Neural cell (in vitro differentiated cells): ENCODE data around the gene SLC1A2. TPM values are rescaled to one million over a fixed set of nuclear protein-coding genes. Genes with fewer than 3 reads are reported as not detected.

Experiments
- H2AFZ ChIP-seq: fragments of 200-600, 300-800 bp; sonication (generic), shearing (Covaris generic); 2 replicates; pipeline ENCODE4 v1.6.0; 2014; ENCODE audit warnings: low read depth, mild to moderate bottlenecking, antibody characterized with exemption, low read length, moderate library complexity
- H3F3A ChIP-seq: fragments of 200-600 bp; shearing (Covaris generic); 2 replicates; pipeline ENCODE4 v1.6.1; 2016; ENCODE audit warnings: mild to moderate bottlenecking, moderate library complexity, mixed read lengths, antibody characterized with exemption, low read length; ENCODE audit not compliant: insufficient read depth, poor library complexity, severe bottlenecking
- H3K27ac ChIP-seq: fragments of 200-600, 300-800 bp; sonication (generic), shearing (Covaris generic); 2 replicates; pipeline ENCODE4 v1.5.1; 2014; ENCODE audit warnings: mild to moderate bottlenecking, low read length, moderate library complexity
- H3K27me3 ChIP-seq: fragments of 300-800, 200-600 bp; sonication (generic), shearing (Covaris generic); 2 replicates; pipeline ENCODE4 v1.6.0; 2014; ENCODE audit warnings: mild to moderate bottlenecking, low read depth, low read length, moderate library complexity; ENCODE audit not compliant: insufficient read depth
- H3K36me3 ChIP-seq: fragments of 300-800, 200-600 bp; sonication (generic), shearing (Covaris generic); 2 replicates; pipeline ENCODE4 v1.5.1; 2014; ENCODE audit warnings: mild to moderate bottlenecking, antibody characterized with exemption, low read length, moderate library complexity; ENCODE audit not compliant: insufficient read depth
- H3K4me2 ChIP-seq: fragments of 300-800, 200-600 bp; sonication (generic), shearing (Covaris generic); 2 replicates; pipeline ENCODE4 v1.6.0; 2014; ENCODE audit warnings: mild to moderate bottlenecking, low read length
- H3K4me3 ChIP-seq: fragments of 300-800, 200-600 bp; sonication (generic), shearing (Covaris generic); 2 replicates; pipeline ENCODE4 v1.5.1; 2014; ENCODE audit warnings: mild to moderate bottlenecking, low read length, moderate library complexity
- H3K79me2 ChIP-seq: fragments of 200-600 bp; shearing (Covaris generic); replicated peaks from 2 replicates; pipeline ENCODE4 v1.6.0; 2014; ENCODE audit warnings: mild to moderate bottlenecking, low read length, moderate library complexity; ENCODE audit not compliant: insufficient read depth
- H3K9ac ChIP-seq: fragments of 300-800, 200-600 bp; sonication (generic), shearing (Covaris generic); 2 replicates; pipeline ENCODE4 v1.6.1; 2016; ENCODE audit warnings: mild to moderate bottlenecking, low read length, mixed read lengths
- H3K9me2 ChIP-seq: fragments of 200-600 bp; shearing (Covaris generic); 2 replicates; pipeline ENCODE4 v1.6.1; 2016; ENCODE audit warnings: mild to moderate bottlenecking, low read length, mixed read lengths; ENCODE audit not compliant: insufficient read depth
- H3K9me3 ChIP-seq: fragments of 200-600, 300-800 bp; sonication (generic), shearing (Covaris generic); 2 replicates; pipeline ENCODE4 v1.6.1; 2016; ENCODE audit warnings: mild to moderate bottlenecking, mixed run types, low read length, moderate library complexity, mixed read lengths
- H4K20me1 ChIP-seq: fragments of 200-600 bp; shearing (Covaris generic); 2 replicates; pipeline ENCODE4 v1.6.1; 2016; ENCODE audit warnings: mild to moderate bottlenecking, mixed run types; ENCODE audit not compliant: insufficient read depth
- CTCF ChIP-seq: fragments of 450-650 bp; IDR thresholded peaks from 2 replicates; pipeline ENCODE4 v1.5.1; 2014; ENCODE audit warnings: antibody characterized with exemption, mild to moderate bottlenecking, moderate library complexity; ENCODE audit not compliant: poor library complexity, severe bottlenecking
- EP300 ChIP-seq: fragments of 450-650 bp; conservative IDR thresholded peaks from 2 replicates; pipeline ENCODE4 v1.6.1; 2014; ENCODE audit warnings: antibody characterized with exemption, mild to moderate bottlenecking, moderate library complexity; ENCODE audit not compliant: poor library complexity, severe bottlenecking
- EZH2 ChIP-seq: fragments of 200-600, 300-800 bp; shearing (Covaris generic), sonication (generic); IDR thresholded peaks from 2 replicates; pipeline ENCODE4 v1.6.1; 2014; ENCODE audit warnings: antibody characterized with exemption, low read length, borderline replicate concordance, mild to moderate bottlenecking; ENCODE audit not compliant: insufficient read depth, poor library complexity, severe bottlenecking
- MXI1 ChIP-seq: fragments of 450-650 bp; conservative IDR thresholded peaks from 2 replicates; pipeline ENCODE4 v1.6.1; 2014; ENCODE audit warnings: antibody characterized with exemption, mild to moderate bottlenecking; ENCODE audit not compliant: poor library complexity, severe bottlenecking
- POLR2AphosphoS5 ChIP-seq: IDR thresholded peaks from 2 replicates; pipeline ENCODE4 v1.6.1; 2012
- RAD21 ChIP-seq: fragments of 450-650 bp; conservative IDR thresholded peaks from 2 replicates; pipeline ENCODE4 v1.6.1; 2014; ENCODE audit warnings: antibody characterized with exemption, mild to moderate bottlenecking, moderate library complexity
- REST ChIP-seq: IDR thresholded peaks from 2 replicates; pipeline ENCODE4 v1.6.1; 2012; ENCODE audit warnings: borderline replicate concordance
- SMC3 ChIP-seq: fragments of 450-650 bp; conservative IDR thresholded peaks from 2 replicates; pipeline ENCODE4 v1.6.1; 2014; ENCODE audit warnings: antibody characterized with exemption, mild to moderate bottlenecking, moderate library complexity; ENCODE audit not compliant: poor library complexity
- TAF1 ChIP-seq: IDR thresholded peaks from 2 replicates; pipeline ENCODE4 v1.6.1; 2012; ENCODE audit warnings: low read depth
- polyA plus RNA-seq: library from polyadenylated mRNA; depleted of rRNA; stranded (reverse); fragments of >200 nt; gene quantifications from 2 replicates; pipeline ENCODE4 v1.2.3, GENCODE V29; 2014

Gene SLC1A2
- polyA plus RNA-seq, 1 donor from 2014 or later: 134 TPM

- TF ChIP-seq EZH2 (no peak), SMC3 (no peak), POLR2AphosphoS5 (no peak), MXI1 (no peak), TAF1 (no peak), REST (no peak), CTCF (no peak), RAD21 (no peak), EP300 (no peak)
- no peaks in the 10 kb centered on the region for H4K20me1 ChIP-seq
- no peaks in the 10 kb centered on the region for H3K9me2 ChIP-seq
- no peaks in the 10 kb centered on the region for H3K27me3 ChIP-seq
- H3K27ac ChIP-seq: no peak overlapping the region
- no peaks in the 10 kb centered on the region for H3K79me2 ChIP-seq
- no peaks in the 10 kb centered on the region for H3F3A ChIP-seq
- H3K4me3 ChIP-seq: no peak overlapping the region
- H3K36me3 ChIP-seq: no peaks in the 10 kb centered on the region
- H3K4me2 ChIP-seq: no peak overlapping the region
- H3K9ac ChIP-seq: no peak overlapping the region
- H3K9me3 ChIP-seq: no peaks in the 10 kb centered on the region
- no peak overlapping the region for H2AFZ ChIP-seq
Measured at GRCh38 chr11:35311331-35311730, 108.0 kb downstream of the SLC1A2 start.

GRCh38 chr11:35308157-35308556 is 111.2 kb downstream of the SLC1A2 start:
- no peak for TF ChIP-seq SMC3
- no peak for TF ChIP-seq CTCF
- no peak for TF ChIP-seq TAF1
- no peak for TF ChIP-seq REST
- TF ChIP-seq EP300: no peak
- TF ChIP-seq MXI1: no peak
- no peaks in the 10 kb centered on the region for H3K27me3 ChIP-seq
- H4K20me1 ChIP-seq: no peaks in the 10 kb centered on the region
- H3K4me3 ChIP-seq: no peak overlapping the region
- H3K79me2 ChIP-seq: no peaks in the 10 kb centered on the region
- no peak overlapping the region for H3K27ac ChIP-seq
- H3K4me2 ChIP-seq: no peak overlapping the region
- H3K9ac ChIP-seq: no peak overlapping the region
- H3K9me3 ChIP-seq: no peaks in the 10 kb centered on the region
- no peak overlapping the region for H2AFZ ChIP-seq
- no peaks in the 10 kb centered on the region for H3K36me3 ChIP-seq
- H3F3A ChIP-seq: no peaks in the 10 kb centered on the region
- no peaks in the 10 kb centered on the region for H3K9me2 ChIP-seq
